GF-D8 (cell line): ENCODE results near the gene ENKUR.

Experiments used
- DNase-seq: peaks from one replicate; lab custom pipeline; 2025; lab: John Stamatoyannopoulos, UW

Gene ENKUR

GRCh38 chr10:24947304-24948097 lies 68.5 kb downstream of the ENKUR start:
- DNase-seq, result no peak

DNA sequence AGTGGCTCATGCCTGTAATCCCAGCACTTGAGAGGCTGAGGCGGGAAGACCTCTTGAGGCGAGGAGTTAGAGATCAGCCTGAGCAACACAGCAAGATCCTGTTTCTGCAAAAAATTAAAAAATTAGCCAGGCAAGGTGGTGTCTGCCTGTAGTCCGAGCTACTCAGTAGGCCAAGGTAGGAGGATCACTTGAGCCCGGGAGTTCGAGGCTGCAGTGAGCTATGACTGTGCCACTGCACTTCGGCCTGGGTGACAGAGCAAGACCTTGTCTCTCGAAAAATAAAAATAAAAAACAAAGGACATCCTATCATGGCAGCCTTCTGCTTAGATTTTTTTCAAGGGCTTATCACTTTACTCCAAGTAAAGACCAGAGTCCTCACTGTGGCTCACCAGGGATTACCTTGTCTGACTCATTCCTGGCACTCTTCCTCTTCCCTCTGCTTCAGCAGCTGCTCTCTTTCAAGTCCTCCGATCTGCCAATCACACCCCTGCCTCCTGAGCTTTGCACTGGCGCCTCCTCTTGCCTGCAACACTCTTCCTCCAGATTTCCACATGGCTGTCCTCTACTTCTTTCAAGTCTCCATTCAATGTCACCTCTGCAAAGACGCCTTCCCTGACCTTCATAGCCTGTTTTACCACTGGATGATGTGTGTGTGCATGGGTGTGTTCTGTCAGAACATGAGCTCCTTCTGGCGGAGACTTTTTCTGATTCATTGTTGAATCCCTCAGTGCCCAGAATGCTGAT lies 71.3 kb downstream of the ENKUR start:
- no peak for DNase-seq

GRCh38 chr10:24938525-24938924 lies 77.4 kb downstream of the ENKUR start:
- no peak for DNase-seq

DNA sequence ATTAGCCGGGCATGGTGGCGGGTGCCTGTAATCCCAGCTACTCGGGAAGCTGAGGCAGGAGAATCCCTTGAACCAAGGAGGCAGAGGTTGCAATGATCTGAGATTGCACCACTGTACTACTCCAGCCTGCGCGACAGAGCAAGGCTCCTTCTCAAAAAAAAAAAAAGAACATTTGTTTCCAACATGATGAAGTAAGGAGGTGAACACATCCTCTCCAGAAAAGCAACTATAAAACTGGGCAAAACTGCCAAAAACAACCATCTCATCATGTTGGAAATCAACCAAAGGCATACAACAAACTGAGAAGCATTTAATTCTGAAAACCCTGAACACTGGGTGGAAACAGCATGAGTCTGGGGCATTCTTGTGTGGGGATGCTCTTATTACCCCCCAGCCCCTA lies 77.9 kb downstream of the ENKUR start:
- DNase-seq, result no peak

DNA sequence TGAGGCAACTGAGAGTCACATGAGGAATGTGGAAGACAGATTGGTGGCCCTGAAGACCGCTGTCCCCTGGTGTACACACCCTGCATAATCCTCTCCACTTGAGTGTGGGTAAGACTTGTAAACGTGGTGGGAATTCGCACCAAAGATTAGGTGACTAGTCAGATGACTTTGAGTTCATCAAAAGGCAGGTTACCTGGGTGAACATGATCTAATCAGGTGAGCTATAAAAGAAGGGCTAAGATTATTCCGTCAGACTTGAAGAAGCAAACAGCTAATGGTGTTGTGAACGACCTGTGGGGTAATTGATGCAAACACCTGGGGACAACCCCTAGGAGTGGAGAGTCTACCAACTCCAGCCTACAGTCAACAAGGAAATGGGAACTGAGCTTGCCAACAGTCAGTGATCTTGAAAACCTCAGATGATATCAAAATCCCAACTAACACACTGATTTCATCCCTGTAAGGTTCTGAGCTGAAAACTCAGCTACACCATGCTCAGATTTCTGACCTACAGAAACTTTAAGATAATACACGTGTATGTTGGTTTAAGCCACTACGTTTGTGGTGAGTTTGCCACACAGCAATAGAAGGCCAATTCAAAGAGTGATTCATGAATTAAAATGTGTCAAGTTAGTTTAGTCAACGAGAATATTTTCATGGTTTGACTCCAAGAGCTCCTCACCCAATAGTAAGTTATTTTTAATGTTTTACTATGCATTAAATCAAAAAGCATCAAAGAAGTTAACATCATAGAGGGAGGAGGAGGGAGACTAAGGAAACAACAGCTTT lies 80.3 kb downstream of the ENKUR start:
- DNase-seq, result no peak
